Transverse colon (tissue), 4 donors: ENCODE data around the gene CHAT. TPM values are rescaled to one million over a fixed set of nuclear protein-coding genes. Genes with fewer than 3 reads are reported as not detected.

Experiments used
- DNase-seq: peaks from one replicate; pipeline ENCODE4 v3.0.0-alpha.2; 2019
- H3K27ac ChIP-seq, 4 donors: fragments of 200-600 bp; sonication (generic); 2 replicates each; pipeline ENCODE4 v1.5.1; 2016 to 2018; ENCODE audit warnings: inconsistent platforms in 4 of 4
- H3K27me3 ChIP-seq: fragments of 200-600 bp; sonication (generic); 2 replicates; pipeline ENCODE4 v1.5.1; 2017; ENCODE audit warnings: inconsistent platforms
- H3K36me3 ChIP-seq, 4 donors: fragments of 200-600 bp; sonication (generic); 2 replicates each; pipeline ENCODE4 v1.5.1; 2017 to 2019; ENCODE audit warnings: inconsistent platforms in 4 of 4
- H3K4me1 ChIP-seq, 4 donors: fragments of 200-600 bp; sonication (generic); 2 replicates each; pipeline ENCODE4 v1.5.1; 2017 to 2020; ENCODE audit warnings: inconsistent platforms in 4 of 4
- H3K4me3 ChIP-seq, 4 donors: fragments of 200-600 bp; sonication (generic); 1 replicate in 1 of 4; 2 replicates in 3 of 4; pipeline versions ENCODE4 v1.5.1 to v1.6.1; 2017 to 2019; ENCODE audit warnings: inconsistent platforms in 4 of 4
- H3K9me3 ChIP-seq, 2 donors: fragments of 200-600 bp; sonication (generic); 2 replicates each; pipeline ENCODE4 v1.5.1; 2017 to 2019; ENCODE audit warnings: inconsistent platforms in 2 of 2
- EP300 ChIP-seq: sonication (generic); formaldehyde crosslinking; IDR thresholded peaks from one replicate; pipeline ENCODE4 v1.6.1; 2017; ENCODE audit warnings: antibody characterized with exemption, low read depth
- POLR2A ChIP-seq: fragments of 450-650 bp; IDR thresholded peaks from one replicate; pipeline ENCODE4 v1.6.1; 2016; ENCODE audit warnings: antibody characterized with exemption, mild to moderate bottlenecking, moderate library complexity
- POLR2AphosphoS5 ChIP-seq, 3 donors: sonication (generic); formaldehyde crosslinking; IDR thresholded peaks; one replicate each; pipeline ENCODE4 v1.6.1; 2016; ENCODE audit warnings: antibody characterized with exemption in 3 of 3
- WGBS, 2 donors: methylation state at CpG; one replicate each; pipeline ENCODE4 v1.1.5; 2018; ENCODE audit warnings: low coverage in 1 of 2; 5-methylcytosine and 5-hydroxymethylcytosine counted together
- in situ Hi-C, 4 donors: fragments of 200-750 bp; cut with MboI; loops; one replicate each; pipeline versions ENCODE4 v1.15.0 to v1.15.1; 2017; ENCODE audit warnings: low sequenced_read_pairs in 3 of 4, low pct_ligation_motif_present in 1 of 4, low pct_unique_long_range_greater_than_20kb in 1 of 4
- intact Hi-C: fragments of 100-400 bp; cut with DNase I; formaldehyde crosslinking; loops from one replicate; pipeline ENCODE4 v1.15.1; 2023; ENCODE audit warnings: low total_unique reads
- total RNA-seq, 4 donors: library from RNA; depleted of rRNA; stranded (reverse); fragments of >200 nt; gene quantifications; one replicate each; pipeline ENCODE4 v1.1.0, GENCODE V29; 2016
- TF ChIP-seq, protein P1 (sequence below), 5 experiments: fragments of 200-600 bp in 3 of 5; fragments of 450-650 bp in 2 of 5; sonication (generic) in 3 of 5; IDR thresholded peaks; 1 replicate in 2 of 5; 2 replicates in 3 of 5; pipeline ENCODE4 v1.5.1; 2016 to 2017; ENCODE audit warnings: antibody characterized with exemption in 5 of 5, inconsistent platforms in 3 of 5, mild to moderate bottlenecking in 2 of 5, moderate library complexity in 1 of 5

The CHAT gene
- total RNA-seq, 4 donors from 2014 or later, result 1.1 to 3.8 TPM; not detected in 2

- WGBS, 2 donors, result 61% methylated on average over 10 of the region's 10 CpGs; no CpG with 5 or more reads in 1 of the 2 donors
- no peak for DNase-seq
- no peak overlapping the region for H3K4me3 ChIP-seq
- no peaks in the 10 kb centered on the region for H3K36me3 ChIP-seq
- intact Hi-C loops (no loop called here), in situ Hi-C loops (loop anchor here in 2 of 4 donors (25.0 kb wide), 1 partner anchor 617 kb away; no protein-coding TSS in a partner anchor)
- H3K27me3 ChIP-seq, result peaks cover 5% of the 10 kb centered on the region
- no peaks in the 10 kb centered on the region for H3K4me1 ChIP-seq
- H3K9me3 ChIP-seq, result no peaks in the 10 kb centered on the region
- no peak for TF ChIP-seq EP300
- TF ChIP-seq POLR2A, result no peak
- TF ChIP-seq, protein P1, sequence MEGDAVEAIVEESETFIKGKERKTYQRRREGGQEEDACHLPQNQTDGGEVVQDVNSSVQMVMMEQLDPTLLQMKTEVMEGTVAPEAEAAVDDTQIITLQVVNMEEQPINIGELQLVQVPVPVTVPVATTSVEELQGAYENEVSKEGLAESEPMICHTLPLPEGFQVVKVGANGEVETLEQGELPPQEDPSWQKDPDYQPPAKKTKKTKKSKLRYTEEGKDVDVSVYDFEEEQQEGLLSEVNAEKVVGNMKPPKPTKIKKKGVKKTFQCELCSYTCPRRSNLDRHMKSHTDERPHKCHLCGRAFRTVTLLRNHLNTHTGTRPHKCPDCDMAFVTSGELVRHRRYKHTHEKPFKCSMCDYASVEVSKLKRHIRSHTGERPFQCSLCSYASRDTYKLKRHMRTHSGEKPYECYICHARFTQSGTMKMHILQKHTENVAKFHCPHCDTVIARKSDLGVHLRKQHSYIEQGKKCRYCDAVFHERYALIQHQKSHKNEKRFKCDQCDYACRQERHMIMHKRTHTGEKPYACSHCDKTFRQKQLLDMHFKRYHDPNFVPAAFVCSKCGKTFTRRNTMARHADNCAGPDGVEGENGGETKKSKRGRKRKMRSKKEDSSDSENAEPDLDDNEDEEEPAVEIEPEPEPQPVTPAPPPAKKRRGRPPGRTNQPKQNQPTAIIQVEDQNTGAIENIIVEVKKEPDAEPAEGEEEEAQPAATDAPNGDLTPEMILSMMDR (IDR thresholded peaks at IDR 0.05), result no peak
- TF ChIP-seq POLR2AphosphoS5 (IDR thresholded peaks at IDR 0.05), result no peak
- H3K27ac ChIP-seq, result no peak overlapping the region
These were observed 18.7 kb upstream of the CHAT start for GRCh38 chr10:49595003-49595712.

DNA sequence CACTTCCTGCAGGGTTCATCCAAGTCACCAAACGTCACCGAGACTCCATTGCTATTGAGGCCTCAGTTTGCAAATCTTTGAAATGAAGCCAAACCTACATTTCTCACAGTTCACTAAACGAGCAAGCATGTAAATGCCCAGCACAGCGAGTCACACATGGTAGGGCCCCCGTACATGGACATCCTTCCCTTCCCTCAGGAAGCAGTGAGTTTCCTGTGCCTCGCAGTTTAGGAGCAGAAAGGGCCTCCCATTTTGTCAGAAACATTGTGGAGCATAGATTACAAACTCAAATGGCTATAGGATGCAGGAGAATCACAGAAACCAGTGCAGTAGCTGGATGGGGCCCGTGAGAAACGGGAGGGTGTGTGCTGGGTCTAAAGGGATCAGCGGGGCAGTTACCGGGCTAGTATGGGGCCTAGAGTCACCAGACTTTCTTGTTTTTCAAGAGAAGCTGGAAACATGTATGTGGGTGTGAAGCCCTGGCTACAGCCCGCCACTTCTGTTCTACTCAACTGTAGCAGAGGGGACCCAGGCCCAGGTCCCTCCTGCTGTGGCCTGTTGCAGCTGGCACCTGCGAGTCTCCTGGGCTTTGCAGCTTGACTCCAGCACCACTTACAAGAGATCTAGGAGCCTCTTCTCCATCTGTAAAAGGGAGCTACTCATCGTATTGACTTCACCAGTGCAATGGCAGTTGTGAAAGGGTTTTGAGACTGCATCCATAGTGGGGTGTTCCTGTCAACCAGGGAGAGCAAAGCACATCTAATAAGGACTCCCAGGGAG, 17.9 kb upstream of the CHAT start:
- intact Hi-C loops (no loop called here), in situ Hi-C loops (loop anchor here in 2 of 4 donors (25.0 kb wide), 1 partner anchor 616 kb away; no protein-coding TSS in a partner anchor)
- TF ChIP-seq POLR2A (no peak), EP300 (no peak), POLR2AphosphoS5 (IDR thresholded peaks at IDR 0.05) (no peak)
- TF ChIP-seq, protein P1 (IDR thresholded peaks at IDR 0.05), result no peak
- Histone ChIP-seq H3K36me3 (no peaks in the 10 kb centered on the region), H3K27me3 (peaks cover 5% of the 10 kb centered on the region), H3K4me3 (no peak overlapping the region), H3K4me1 (no peaks in the 10 kb centered on the region), H3K27ac (no peak overlapping the region), H3K9me3 (no peaks in the 10 kb centered on the region)
- 74 to 87% methylated on average over 3 to 13 of the region's 13 CpGs for WGBS, 2 donors
- DNase-seq, result no peak

DNA sequence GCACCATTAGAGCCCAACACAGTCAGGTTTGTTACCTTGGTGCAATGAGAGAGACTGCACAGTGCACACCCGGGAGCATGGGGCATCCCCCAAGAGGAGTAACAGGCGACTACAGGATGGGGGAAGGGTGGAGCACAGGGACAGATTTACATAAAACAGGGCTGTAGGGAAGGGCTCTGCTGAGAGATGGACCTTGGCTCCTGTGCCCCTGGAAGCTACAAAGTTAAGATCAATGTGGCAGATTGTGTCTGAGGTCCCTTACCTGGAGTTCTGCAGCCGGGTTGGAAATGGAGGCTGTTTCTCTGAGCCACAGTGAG, 17.4 kb upstream of the CHAT start:
- H3K4me1 ChIP-seq, result no peaks in the 10 kb centered on the region
- no peak overlapping the region for H3K27ac ChIP-seq
- H3K36me3 ChIP-seq, result no peaks in the 10 kb centered on the region
- 50% methylated on average over 3 of the region's 3 CpGs; no CpG with 5 or more reads in 1 of the 2 donors for WGBS, 2 donors
- no peak for DNase-seq
- H3K4me3 ChIP-seq, result no peak overlapping the region
- TF ChIP-seq POLR2A (no peak), EP300 (no peak), POLR2AphosphoS5 (IDR thresholded peaks at IDR 0.05) (no peak)
- TF ChIP-seq, protein P1 (IDR thresholded peaks at IDR 0.05), result no peak
- H3K9me3 ChIP-seq, result no peaks in the 10 kb centered on the region
- peaks cover 5% of the 10 kb centered on the region for H3K27me3 ChIP-seq
- in situ Hi-C loops, result loop anchor here in 2 of 4 donors (25.0 kb wide), 1 partner anchor 616 kb away; no protein-coding TSS in a partner anchor
- intact Hi-C loops, result no loop called here

GRCh38 chr10:49596836-49597235, 17.0 kb upstream of the CHAT start:
- no peaks in the 10 kb centered on the region for H3K36me3 ChIP-seq
- H3K9me3 ChIP-seq, result no peaks in the 10 kb centered on the region
- in situ Hi-C loops (loop anchor here in 2 of 4 donors (25.0 kb wide), 1 partner anchor 615 kb away; no protein-coding TSS in a partner anchor), intact Hi-C loops (no loop called here)
- H3K27ac ChIP-seq, result no peak overlapping the region
- no peaks in the 10 kb centered on the region for H3K4me1 ChIP-seq
- DNase-seq, result no peak
- peaks cover 4% of the 10 kb centered on the region for H3K27me3 ChIP-seq
- no peak overlapping the region for H3K4me3 ChIP-seq
- TF ChIP-seq POLR2A, result no peak
- TF ChIP-seq EP300, result no peak
- TF ChIP-seq, protein P1 (IDR thresholded peaks at IDR 0.05), result no peak
- no peak for TF ChIP-seq POLR2AphosphoS5 (IDR thresholded peaks at IDR 0.05)
- 80% methylated on average over 3 of the region's 3 CpGs; no CpG with 5 or more reads in 1 of the 2 donors for WGBS, 2 donors
